NCI-H2081 (cell line): ENCODE data around the gene CLMN.
"Not testable (repeated sequence)": the region's sequence is repeated elsewhere in the genome, so short reads cannot be mapped to it uniquely, and the experiment has no call there.

Experiments
- DNase-seq, 2 experiments: peaks; one replicate each; lab custom pipeline; 2025; lab: John Stamatoyannopoulos, UW

CLMN gene

GRCh38 chr14:95287176-95287754 is 32.4 kb downstream of the CLMN start:
- DNase-seq, result no peak

- DNase-seq, result no peak
Measured at GRCh38 chr14:95286645-95287044, 33.1 kb downstream of the CLMN start.

GRCh38 chr14:95285566-95285965 is 34.1 kb downstream of the CLMN start:
- DNase-seq, result no peak

- DNase-seq, result not testable (repeated sequence)
Measured at GRCh38 chr14:95283802-95284201, 35.9 kb downstream of the CLMN start.

DNA sequence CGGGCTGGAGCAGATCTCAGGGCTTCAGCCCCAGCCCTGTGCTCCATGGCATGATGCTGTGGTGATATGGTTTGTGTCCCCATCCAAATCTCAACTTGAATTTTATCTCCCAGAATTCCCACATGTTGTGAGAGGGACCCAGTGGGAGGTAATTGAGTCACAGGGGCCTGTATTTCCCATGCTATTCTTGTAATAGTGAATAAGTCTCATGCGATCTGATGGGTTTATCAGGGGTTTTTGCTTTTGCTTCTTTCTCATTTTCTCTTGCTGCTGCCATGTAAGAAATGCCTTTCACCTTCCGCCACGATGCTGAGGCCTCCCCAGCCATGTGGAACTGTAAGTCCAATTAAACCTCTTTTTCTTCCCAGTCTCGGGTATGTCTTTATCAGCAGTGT is 36.7 kb downstream of the CLMN start:
- DNase-seq, result not testable (repeated sequence)

DNA sequence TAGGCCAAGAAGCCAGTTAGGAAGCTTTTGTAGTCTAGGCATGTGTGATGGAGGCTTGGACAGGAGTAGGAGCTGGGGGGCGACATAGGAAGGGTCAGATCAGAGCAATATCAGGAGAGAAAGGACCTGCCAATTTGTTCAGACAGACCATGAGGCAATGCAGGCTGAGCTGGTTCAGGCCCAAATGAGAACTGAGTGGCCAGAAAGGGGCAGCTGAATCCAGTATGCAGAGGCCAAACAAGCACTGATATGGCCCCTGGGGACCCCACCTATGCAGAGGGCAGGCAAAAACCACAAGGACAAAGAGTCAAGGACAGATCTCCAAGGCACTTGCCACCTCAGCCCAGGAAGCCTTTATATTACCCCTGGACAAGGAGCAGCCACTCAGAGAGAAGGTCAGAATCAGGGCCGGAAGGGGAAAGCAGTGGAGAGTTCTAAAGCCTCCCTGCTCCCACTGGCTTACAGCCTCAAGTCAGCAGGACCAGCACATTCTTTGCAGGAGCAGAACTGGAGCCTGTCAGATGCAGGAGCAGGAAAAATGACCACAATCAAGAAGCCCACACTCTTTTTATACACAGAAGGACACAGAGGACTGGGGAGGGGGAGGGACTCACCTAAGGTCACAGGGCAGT is 37.2 kb downstream of the CLMN start:
- DNase-seq, result no peak

GRCh38 chr14:95281560-95282176 is 38.0 kb downstream of the CLMN start:
- DNase-seq, result no peak

DNA sequence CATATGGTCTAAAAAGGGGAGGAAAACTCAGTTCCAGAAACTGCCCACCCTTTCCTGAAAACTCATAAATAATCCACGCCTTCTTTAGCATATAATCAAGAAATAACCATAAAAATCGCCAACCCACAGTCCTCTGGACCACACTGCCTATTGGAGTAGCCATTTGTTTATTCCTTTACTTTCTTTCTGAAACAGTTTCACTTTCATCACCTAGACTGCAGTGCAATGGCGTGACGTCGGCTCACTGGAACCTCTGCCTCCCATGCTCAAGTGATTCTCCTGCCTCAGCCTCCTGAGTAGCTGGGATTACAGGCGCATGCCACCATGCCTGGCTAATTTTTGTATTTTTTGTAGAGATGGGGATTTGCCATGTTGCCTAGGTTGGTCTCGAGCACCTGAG is 44.2 kb downstream of the CLMN start:
- DNase-seq, result no peak

DNA sequence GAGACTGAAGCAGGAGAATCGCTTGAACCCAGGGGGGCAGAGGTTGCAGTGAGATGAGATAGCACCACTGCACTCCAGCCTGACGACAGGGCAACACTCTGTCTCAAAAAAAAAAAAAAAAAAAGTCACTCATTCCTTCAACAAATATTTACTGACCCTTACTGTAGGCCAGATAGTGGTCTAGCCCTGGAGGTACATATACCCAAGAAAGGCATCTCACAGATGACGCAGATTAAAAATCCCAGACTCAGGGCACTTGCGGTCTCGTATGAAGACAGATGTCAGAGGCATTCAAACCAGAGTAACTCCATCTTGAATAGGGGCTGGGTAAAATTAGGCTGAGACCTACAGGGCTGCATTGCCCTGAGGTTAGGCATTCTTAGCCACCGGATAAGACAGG is 44.8 kb downstream of the CLMN start:
- DNase-seq, result no peak

GRCh38 chr14:95274279-95274678 is 45.4 kb downstream of the CLMN start:
- DNase-seq, result no peak

GRCh38 chr14:95273001-95273978 is 46.4 kb downstream of the CLMN start:
- no peak for DNase-seq

GRCh38 chr14:95272057-95272456 is 47.7 kb downstream of the CLMN start:
- no peak for DNase-seq

GRCh38 chr14:95270203-95270602 is 49.5 kb downstream of the CLMN start:
- no peak for DNase-seq

GRCh38 chr14:95269493-95269892 is 50.2 kb downstream of the CLMN start:
- DNase-seq, result no peak

- no peak for DNase-seq
Measured at GRCh38 chr14:95268350-95268749, 51.4 kb downstream of the CLMN start.

DNA sequence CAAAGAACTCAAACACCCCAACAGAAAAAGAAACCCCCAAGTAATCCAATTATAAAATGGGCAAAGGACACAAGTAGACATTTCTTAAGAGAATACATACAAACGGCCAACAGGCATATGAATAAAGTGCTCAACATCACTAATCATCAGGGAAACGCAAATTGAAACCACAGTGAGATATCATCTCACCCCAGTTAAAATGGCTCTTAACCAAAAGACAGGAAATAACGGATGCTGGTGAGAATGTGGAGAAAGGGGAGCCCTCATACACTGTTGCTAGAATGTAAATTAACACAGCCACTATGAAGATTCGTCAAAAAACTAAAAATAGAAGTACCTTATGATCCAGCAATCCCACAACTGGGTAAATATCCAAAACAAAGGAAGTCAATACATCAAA is 52.4 kb downstream of the CLMN start:
- DNase-seq, result no peak

GRCh38 chr14:95265106-95266094 is 54.3 kb downstream of the CLMN start:
- peak; percentile 25 to 30 for DNase-seq

- DNase-seq, result no peak
Measured at GRCh38 chr14:95264271-95264973, 55.3 kb downstream of the CLMN start.

GRCh38 chr14:95263527-95264231 is 56.0 kb downstream of the CLMN start:
- DNase-seq, result no peak

DNA sequence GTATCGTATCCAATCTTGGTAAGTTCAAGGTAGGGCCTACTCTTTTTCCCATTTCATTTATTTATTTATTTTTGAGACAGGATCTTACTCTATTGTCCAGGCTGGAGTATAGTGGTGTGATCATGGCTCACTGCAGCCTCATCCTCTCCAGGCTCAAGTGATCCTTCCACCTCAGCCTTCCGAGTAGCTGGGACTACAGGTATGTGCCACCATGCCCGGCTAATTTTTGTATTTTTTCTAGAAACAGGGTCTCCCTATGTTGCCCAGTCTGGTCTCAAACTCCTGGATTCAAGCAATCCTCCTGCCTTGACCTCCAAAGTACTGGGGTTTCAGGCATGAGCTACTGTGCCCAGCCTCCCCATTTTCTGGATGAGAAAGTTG is 57.2 kb downstream of the CLMN start:
- DNase-seq, result no peak
